RWPE1 (cell line): Measurements from ENCODE around the gene RPS14.
"Not testable (repeated sequence)": the region's sequence is repeated elsewhere in the genome, so short reads cannot be mapped to it uniquely, and the experiment has no call there.

Experiments used
- CTCF ChIA-PET: fragments of 350-600 bp; sonication (Branson Sonifier 250); formaldehyde crosslinking; extraction: SDS; loops from one replicate; lab custom pipeline; 2021; lab: Yijun Ruan, JAX
- POLR2A ChIA-PET: fragments of 400-600 bp; formaldehyde crosslinking; extraction: SDS; loops from one replicate; lab custom pipeline; 2020; ENCODE audit warnings: antibody characterized with exemption; ENCODE audit not compliant: low non-redundant PET; lab: Yijun Ruan, JAX
- DNase-seq: peaks from one replicate; pipeline ENCODE4 v3.0.0; 2012; ENCODE audit warnings: low spot score
- H3K27ac ChIP-seq: fragments of 450-650 bp; 2 replicates; pipeline ENCODE4 v1.5.1; 2017
- TF ChIP-seq, protein P1 (sequence below): fragments of 450-650 bp; conservative IDR thresholded peaks from 2 replicates; pipeline ENCODE4 v1.5.1; 2017; ENCODE audit warnings: low read depth, mild to moderate bottlenecking

The RPS14 gene

DNA sequence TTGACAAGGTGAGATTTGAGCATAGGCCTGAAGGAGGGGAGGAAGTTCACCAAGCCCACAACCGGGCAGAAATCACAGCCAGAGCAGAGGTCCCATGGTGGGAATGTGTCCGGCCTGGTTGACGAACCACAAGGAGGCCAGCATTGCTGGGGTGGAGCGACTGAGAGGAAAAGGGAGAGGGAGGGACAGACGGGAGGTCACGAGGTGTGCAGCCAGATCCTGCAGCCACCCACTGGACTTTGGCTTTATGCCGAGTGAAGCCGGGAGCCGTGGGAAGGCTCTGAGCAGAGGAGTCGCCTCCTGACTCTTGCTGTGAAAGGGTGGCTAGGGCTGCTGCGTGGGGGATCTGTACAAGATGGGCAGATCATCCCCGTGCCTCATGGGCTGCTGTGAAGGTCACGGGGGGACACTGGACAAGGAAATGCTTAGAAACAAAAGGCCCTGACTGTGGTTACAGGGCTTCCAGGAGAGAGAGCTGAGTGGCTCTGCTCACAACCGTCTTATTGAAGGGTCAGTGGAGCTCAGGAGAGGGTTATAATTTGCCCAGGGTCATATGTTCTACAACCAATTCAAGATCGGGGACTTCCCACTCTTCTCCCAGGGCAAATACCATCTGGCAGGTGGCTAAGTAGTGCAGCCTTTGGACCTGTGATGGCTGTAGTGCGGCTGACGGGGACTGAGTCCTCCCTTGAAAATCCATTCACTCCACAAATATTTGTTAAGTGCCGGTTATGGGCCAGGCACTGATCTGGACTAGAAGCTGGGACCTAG lies 21.2 kb downstream of the RPS14 start:
- ChIA-PET POLR2A (interaction anchor here (0.7 kb wide), 1 partner anchor 435 kb away, joined by 5 read pairs; no protein-coding TSS in a partner anchor), CTCF (interaction anchor here (0.5 to 0.6 kb wide), 2 partner anchors 27 to 334 kb away, joined by 3 to 4 read pairs; no protein-coding TSS in a partner anchor)
- H3K27ac ChIP-seq = no peak overlapping the region
- TF ChIP-seq, protein P1, sequence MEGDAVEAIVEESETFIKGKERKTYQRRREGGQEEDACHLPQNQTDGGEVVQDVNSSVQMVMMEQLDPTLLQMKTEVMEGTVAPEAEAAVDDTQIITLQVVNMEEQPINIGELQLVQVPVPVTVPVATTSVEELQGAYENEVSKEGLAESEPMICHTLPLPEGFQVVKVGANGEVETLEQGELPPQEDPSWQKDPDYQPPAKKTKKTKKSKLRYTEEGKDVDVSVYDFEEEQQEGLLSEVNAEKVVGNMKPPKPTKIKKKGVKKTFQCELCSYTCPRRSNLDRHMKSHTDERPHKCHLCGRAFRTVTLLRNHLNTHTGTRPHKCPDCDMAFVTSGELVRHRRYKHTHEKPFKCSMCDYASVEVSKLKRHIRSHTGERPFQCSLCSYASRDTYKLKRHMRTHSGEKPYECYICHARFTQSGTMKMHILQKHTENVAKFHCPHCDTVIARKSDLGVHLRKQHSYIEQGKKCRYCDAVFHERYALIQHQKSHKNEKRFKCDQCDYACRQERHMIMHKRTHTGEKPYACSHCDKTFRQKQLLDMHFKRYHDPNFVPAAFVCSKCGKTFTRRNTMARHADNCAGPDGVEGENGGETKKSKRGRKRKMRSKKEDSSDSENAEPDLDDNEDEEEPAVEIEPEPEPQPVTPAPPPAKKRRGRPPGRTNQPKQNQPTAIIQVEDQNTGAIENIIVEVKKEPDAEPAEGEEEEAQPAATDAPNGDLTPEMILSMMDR = no peak
- DNase-seq = no peak

DNA sequence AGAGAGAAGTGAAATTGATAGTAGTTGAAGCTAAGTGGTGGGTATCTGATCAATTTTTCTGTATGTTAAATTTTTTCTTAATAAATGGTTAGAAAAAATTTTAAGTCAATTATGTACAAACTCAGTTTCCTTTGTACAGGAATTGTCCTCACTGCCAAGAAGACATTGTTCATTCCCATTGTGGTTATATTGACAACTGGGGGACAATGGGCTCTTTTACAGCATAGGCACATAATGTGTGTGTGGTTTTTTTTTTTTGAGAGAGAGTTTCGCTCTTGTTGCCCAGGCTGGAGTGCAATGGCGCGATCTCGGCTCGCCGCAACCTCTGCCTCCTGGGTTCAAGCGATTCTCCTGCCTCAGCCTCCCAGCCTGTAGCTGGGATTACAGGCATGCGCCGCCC lies 23.4 kb downstream of the RPS14 start:
- POLR2A ChIA-PET = not testable (repeated sequence)

DNA sequence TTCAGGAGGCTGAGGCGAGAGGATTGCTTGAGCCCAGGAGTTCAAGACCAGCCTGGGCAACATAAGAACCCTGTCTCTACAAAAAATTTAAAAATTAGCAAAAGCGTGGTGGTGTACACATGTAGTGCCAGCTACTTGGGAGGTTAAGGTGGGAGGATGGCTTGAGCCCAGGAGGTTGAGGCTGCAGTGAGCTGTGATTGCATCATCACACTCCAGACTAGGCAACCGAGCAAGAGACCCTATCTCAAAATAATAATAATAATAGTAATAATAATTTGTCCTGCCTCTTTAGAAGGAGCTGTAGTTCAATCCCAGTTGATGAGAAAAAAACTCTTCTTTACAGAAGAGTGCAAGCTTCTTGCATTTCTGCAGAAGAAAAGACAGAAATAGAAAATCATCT lies 26.8 kb downstream of the RPS14 start:
- POLR2A ChIA-PET = no interaction called here
- TF ChIP-seq, protein P1 = no peak
- CTCF ChIA-PET = interaction anchor here (0.7 kb wide), 1 partner anchor 12 kb away, joined by 5 read pairs; no protein-coding TSS in a partner anchor
- H3K27ac ChIP-seq = no peak overlapping the region
- DNase-seq = no peak

More for the DNA sequence above, 23.4 kb downstream of the RPS14 start:
- not testable (repeated sequence) for H3K27ac ChIP-seq, DNase-seq
- CTCF ChIA-PET = interaction anchor here (0.6 to 0.9 kb wide), 2 partner anchors 14 to 170 kb away, joined by 4 to 6 read pairs; no protein-coding TSS in a partner anchor

DNA sequence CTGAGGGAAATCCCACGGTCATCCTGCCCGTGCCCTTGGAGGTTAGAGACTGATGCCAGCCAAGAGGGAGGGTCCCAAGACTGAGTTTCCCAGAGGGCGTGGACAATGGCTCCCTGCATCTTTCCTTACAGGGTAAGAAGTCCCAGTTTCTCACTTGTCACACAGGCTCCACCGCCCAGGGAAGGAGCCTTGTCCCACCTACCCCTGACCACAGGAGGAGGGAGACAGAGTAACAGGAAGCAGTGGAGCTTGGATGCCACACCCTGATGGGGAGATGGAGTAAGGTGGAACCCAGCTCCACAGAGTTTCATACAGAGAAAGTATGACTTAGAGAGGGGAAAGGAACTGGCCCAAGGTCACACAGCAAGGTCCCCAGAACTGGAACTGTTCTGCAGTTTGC lies 27.5 kb downstream of the RPS14 start:
- DNase-seq = no peak
- TF ChIP-seq, protein P1 = no peak
- H3K27ac ChIP-seq = no peak overlapping the region
- ChIA-PET CTCF (interaction anchor here (0.7 kb wide), 1 partner anchor 12 kb away, joined by 5 read pairs; no protein-coding TSS in a partner anchor), POLR2A (no interaction called here)

DNA sequence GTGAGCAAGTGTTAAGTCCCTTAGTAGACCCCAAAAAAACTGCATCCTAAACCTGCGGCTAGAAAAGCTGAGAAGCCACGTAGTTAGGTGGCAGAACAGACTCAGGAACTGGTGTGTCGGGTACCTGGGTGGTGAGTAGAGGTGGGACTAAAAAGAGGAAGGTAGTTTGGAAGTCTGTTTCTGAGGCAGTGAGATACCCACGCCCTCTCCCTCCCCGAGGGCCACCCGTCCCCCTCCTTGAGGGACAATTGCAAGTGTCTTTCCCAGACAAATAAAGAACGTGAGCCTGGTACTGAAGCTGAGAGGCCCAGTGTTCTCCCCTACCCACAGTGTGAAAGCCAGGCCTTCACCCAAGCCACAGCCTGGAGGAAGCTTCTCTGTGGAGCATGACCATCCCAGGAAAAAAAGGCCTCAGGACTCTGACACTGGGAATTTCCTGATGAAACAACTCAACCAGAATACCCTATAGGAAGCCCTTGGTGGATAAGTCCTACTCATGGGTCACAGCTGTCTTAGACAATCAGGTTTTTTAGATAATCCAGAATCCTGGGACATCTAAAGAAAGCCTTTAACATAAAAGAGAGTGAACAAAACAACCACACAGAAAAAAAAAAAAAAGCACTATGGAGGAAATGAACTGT lies 29.8 kb downstream of the RPS14 start:
- no peak for DNase-seq
- no peak overlapping the region for H3K27ac ChIP-seq
- TF ChIP-seq, protein P1 = no peak
- ChIA-PET POLR2A (no interaction called here), CTCF (no interaction called here)

DNA sequence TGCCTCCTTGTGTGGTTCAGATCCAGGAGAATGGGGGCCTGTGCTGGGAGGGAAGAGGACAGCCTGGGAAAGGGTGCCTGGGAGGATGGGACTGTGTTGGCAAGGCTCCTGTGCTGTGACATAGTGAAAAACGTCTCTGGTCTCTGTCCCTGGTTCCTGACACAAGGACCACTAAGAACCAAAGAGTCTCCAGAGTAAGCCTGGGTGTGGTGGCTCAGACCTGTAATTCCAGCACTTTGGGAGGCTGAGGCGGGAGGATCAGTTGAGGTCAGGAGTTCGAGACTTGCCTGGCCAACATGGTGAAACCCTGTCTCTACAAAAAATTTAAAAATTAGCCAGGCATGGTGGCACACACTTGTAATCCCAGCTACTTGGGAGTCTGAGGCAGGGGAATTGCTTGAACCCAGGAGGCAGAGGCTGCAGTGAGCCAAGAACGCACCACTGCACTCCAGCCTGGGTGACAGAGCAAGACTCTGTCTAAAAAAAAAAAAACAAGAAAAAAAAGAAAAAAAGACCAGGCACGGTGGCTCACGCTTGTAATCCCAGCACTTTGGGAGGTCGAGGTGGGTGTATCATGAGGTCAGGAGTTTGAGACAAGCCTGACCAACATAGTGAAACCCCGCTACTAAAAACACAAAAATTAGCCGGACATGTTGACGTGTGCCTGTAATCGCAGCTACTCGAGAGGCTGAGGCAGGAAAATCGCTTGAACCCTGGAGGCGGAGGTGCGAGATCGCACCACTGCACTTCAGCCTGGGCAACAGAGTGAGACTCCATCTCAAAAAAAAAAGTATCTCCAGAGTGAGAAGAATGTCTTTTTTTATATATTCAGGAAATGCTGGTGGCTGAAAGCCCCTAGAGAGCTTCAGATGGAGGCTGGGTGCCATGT lies 35.4 kb downstream of the RPS14 start:
- H3K27ac ChIP-seq, DNase-seq: not testable (repeated sequence)
- ChIA-PET CTCF (interaction anchor here (0.6 kb wide), 1 partner anchor 15 kb away, joined by 3 read pairs; no protein-coding TSS in a partner anchor), POLR2A (interaction anchor here (0.5 kb wide), 1 partner anchor 125 kb away, joined by 3 read pairs; no protein-coding TSS in a partner anchor)
